Measurements from ENCODE around the gene GPR32.
A peak's percentile ranks its signal among the peaks of the same experiment; 100 is the strongest.
"Not testable (repeated sequence)": the region's sequence is repeated elsewhere in the genome, so short reads cannot be mapped to it uniquely, and the experiment has no call there.

GPR32 gene

DNA sequence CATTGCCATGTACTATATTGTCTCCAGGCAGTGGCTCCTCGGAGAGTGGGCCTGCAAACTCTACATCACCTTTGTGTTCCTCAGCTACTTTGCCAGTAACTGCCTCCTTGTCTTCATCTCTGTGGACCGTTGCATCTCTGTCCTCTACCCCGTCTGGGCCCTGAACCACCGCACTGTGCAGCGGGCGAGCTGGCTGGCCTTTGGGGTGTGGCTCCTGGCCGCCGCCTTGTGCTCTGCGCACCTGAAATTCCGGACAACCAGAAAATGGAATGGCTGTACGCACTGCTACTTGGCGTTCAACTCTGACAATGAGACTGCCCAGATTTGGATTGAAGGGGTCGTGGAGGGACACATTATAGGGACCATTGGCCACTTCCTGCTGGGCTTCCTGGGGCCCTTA lies 624 bp downstream of the GPR32 start (continued):
- no peak for TF ChIP-seq ZNF155 (tag by site-specific recombination; IDR thresholded peaks at IDR 0.05)
- no peak for TF ChIP-seq ATF2 (tag by site-specific recombination; IDR thresholded peaks at IDR 0.05; ENCODE audit: low read depth)
- no peak for TF ChIP-seq ZNF555 (tag by site-specific recombination; conservative IDR thresholded peaks at IDR 0.05)
- no peak for TF ChIP-seq KLF17 (tag by site-specific recombination; IDR thresholded peaks at IDR 0.05)
- no peak for TF ChIP-seq ZBTB48 (tag by site-specific recombination; IDR thresholded peaks at IDR 0.05)

DNA sequence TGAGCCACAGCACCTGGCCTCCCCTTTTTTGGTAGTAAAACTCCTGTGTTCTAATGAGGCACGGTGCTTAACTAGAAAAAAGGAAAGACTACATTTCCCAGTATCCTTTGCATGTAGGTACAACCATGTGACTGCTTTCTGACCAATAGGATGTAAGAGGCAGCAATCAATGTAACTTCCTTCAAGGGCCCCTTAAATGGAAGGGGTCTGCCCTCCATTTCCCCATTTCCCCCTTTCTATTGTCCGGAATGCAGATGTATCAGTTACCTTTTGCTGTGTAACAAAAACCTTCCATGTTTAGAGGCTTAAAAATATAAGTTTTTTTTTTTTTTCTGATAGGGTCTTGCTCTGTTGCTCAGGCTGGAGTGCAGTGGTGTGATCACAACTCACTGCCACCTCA lies 2.2 kb downstream of the GPR32 start:
- Histone ChIP-seq H3K4me3 (ENCODE audit: low read depth, low read length) (no peak overlapping the region), H3K27ac (ENCODE audit: extremely low read depth, low read depth, low read length) (no peak overlapping the region), H3K36me3 (ENCODE audit: control insufficient read depth in 2 of 2, insufficient read depth in 1 of 2, low read length in 2 of 2) (no peaks in the 10 kb centered on the region), H3K4me1 (ENCODE audit: control insufficient read depth, insufficient read depth, low read length) (no peaks in the 10 kb centered on the region), H3K9me3 (ENCODE audit: control insufficient read depth, insufficient read depth, low read depth, low read length) (no peaks in the 10 kb centered on the region)
- TF ChIP-seq RBAK (tag by site-specific recombination; IDR thresholded peaks at IDR 0.05), result peak; percentile 95
- peak; percentile 43; the same call in 1 of the 2 replicates for TF ChIP-seq ZNF335 (tag by site-specific recombination; conservative IDR thresholded peaks at IDR 0.05)
- no peak for TF ChIP-seq ZNF211 (tag by site-specific recombination; IDR thresholded peaks at IDR 0.05; ENCODE audit: low read depth)
- ChIA-PET CTCF (interaction anchor here (1.0 to 2.8 kb wide), 2 partner anchors 12 to 67 kb away, joined by 4 to 12 read pairs; no protein-coding TSS in a partner anchor), POLR2A (interaction anchor here (1.2 kb wide), 1 partner anchor 12 kb away, joined by 4 read pairs; no protein-coding TSS in a partner anchor)

GRCh38 chr19:50772912-50773311 lies 2.6 kb downstream of the GPR32 start:
- not testable (repeated sequence) for H3K4me1 ChIP-seq (ENCODE audit: control insufficient read depth, insufficient read depth, low read length); H3K36me3 ChIP-seq (ENCODE audit: control insufficient read depth in 2 of 2, insufficient read depth in 1 of 2, low read length in 2 of 2); H3K27ac ChIP-seq (ENCODE audit: extremely low read depth, low read depth, low read length); H3K9me3 ChIP-seq (ENCODE audit: control insufficient read depth, insufficient read depth, low read depth, low read length); H3K4me3 ChIP-seq (ENCODE audit: low read depth, low read length)
- ChIA-PET POLR2A (interaction anchor here (1.2 kb wide), 1 partner anchor 12 kb away, joined by 4 read pairs; no protein-coding TSS in a partner anchor), CTCF (interaction anchor here (0.7 to 2.8 kb wide), 4 partner anchors 11 to 322 kb away, joined by 4 to 12 read pairs (median 4); no protein-coding TSS in a partner anchor)

DNA sequence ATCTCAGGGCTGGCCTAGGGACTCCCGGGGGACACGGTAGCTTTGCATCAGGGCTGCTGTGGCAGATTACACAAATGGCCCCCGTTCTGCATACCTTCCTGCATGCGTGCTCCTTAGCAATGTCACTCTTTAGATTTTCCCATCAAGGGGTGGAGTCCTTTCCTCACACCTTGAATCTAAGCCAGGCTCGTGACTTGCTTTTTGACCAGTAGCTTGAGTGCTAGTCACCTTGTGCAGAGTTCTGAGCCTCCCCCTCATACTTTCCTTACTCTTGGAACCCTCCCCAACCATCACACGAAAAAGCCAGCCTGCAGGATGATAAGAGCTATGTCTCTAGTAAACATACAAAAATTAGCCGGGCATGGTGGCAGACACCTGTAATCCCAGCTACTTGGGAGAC lies 3.2 kb downstream of the GPR32 start:
- H3K27ac ChIP-seq (ENCODE audit: extremely low read depth, low read depth, low read length); H3K4me1 ChIP-seq (ENCODE audit: control insufficient read depth, insufficient read depth, low read length); H3K36me3 ChIP-seq (ENCODE audit: control insufficient read depth in 2 of 2, insufficient read depth in 1 of 2, low read length in 2 of 2); H3K4me3 ChIP-seq (ENCODE audit: low read depth, low read length); H3K9me3 ChIP-seq (ENCODE audit: control insufficient read depth, insufficient read depth, low read depth, low read length): not testable (repeated sequence)
- ChIA-PET CTCF (interaction anchor here (0.7 to 2.8 kb wide), 5 partner anchors 11 to 321 kb away, joined by 4 to 12 read pairs (median 5); no protein-coding TSS in a partner anchor), POLR2A (interaction anchor here (1.0 to 1.2 kb wide), 2 partner anchors 13 to 247 kb away, joined by 3 to 4 read pairs; no protein-coding TSS in a partner anchor)

- CTCF ChIA-PET, result interaction anchor here (1.2 to 10.1 kb wide), 2 partner anchors 42 to 73 kb away, joined by 6 to 151 read pairs; no protein-coding TSS in a partner anchor
- POLR2A ChIA-PET, result no interaction called here
Observed at GRCh38 chr19:50776131-50776530, 5.9 kb downstream of the GPR32 start.

More at GRCh38 chr19:50776131-50776530, 5.9 kb downstream of the GPR32 start:
- Histone ChIP-seq H3K36me3 (ENCODE audit: control insufficient read depth in 2 of 2, insufficient read depth in 1 of 2, low read length in 2 of 2) (no peaks in the 10 kb centered on the region), H3K4me3 (ENCODE audit: low read depth, low read length) (no peak overlapping the region), H3K4me1 (ENCODE audit: control insufficient read depth, insufficient read depth, low read length) (0 out of 2 replicates have a peak, but pooled peaks cover 2% of the 10 kb centered on the region), H3K9me3 (ENCODE audit: control insufficient read depth, insufficient read depth, low read depth, low read length) (no peaks in the 10 kb centered on the region), H3K27ac (ENCODE audit: extremely low read depth, low read depth, low read length) (no peak overlapping the region)
- TF ChIP-seq ZNF785 (tag by site-specific recombination; IDR thresholded peaks at IDR 0.05) (no peak), ZNF169 (tag by site-specific recombination; IDR thresholded peaks at IDR 0.05) (no peak), MZF1 (tag by site-specific recombination; IDR thresholded peaks at IDR 0.05; ENCODE audit: borderline replicate concordance) (no peak), BCL11B (tag by site-specific recombination; IDR thresholded peaks at IDR 0.05; ENCODE audit: low read depth) (no peak), ZBTB26 (tag by site-specific recombination; optimal IDR thresholded peaks at IDR 0.05) (no peak), ZNF239 (tag by site-specific recombination; IDR thresholded peaks at IDR 0.05) (no peak)
- TF ChIP-seq, protein P1, sequence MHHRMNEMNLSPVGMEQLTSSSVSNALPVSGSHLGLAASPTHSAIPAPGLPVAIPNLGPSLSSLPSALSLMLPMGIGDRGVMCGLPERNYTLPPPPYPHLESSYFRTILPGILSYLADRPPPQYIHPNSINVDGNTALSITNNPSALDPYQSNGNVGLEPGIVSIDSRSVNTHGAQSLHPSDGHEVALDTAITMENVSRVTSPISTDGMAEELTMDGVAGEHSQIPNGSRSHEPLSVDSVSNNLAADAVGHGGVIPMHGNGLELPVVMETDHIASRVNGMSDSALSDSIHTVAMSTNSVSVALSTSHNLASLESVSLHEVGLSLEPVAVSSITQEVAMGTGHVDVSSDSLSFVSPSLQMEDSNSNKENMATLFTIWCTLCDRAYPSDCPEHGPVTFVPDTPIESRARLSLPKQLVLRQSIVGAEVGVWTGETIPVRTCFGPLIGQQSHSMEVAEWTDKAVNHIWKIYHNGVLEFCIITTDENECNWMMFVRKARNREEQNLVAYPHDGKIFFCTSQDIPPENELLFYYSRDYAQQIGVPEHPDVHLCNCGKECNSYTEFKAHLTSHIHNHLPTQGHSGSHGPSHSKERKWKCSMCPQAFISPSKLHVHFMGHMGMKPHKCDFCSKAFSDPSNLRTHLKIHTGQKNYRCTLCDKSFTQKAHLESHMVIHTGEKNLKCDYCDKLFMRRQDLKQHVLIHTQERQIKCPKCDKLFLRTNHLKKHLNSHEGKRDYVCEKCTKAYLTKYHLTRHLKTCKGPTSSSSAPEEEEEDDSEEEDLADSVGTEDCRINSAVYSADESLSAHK (tag by site-specific recombination; IDR thresholded peaks at IDR 0.05), result no peak
